Fibroblast of skin of back (primary cell): ENCODE measurements around the gene TNIK.

Source experiments
- DNase-seq: peaks from one replicate; pipeline ENCODE4 v3.0.0-alpha.2; 2013

TNIK gene

GRCh38 chr3:171059978-171060377 is 400.2 kb downstream of the TNIK start:
- no peak for DNase-seq

- DNase-seq: no peak
Measured at GRCh38 chr3:171058873-171059603, 401.2 kb downstream of the TNIK start.

GRCh38 chr3:171058058-171058457 is 402.1 kb downstream of the TNIK start:
- peak; percentile 53 for DNase-seq

- no peak for DNase-seq
Measured at GRCh38 chr3:171057072-171057471, 403.1 kb downstream of the TNIK start.

- no peak for DNase-seq
Measured at GRCh38 chr3:171056528-171056927, 403.7 kb downstream of the TNIK start.

GRCh38 chr3:171055336-171056178 is 404.6 kb downstream of the TNIK start:
- DNase-seq: peak; percentile 78

- DNase-seq: no peak
Measured at GRCh38 chr3:171054921-171055320, 405.3 kb downstream of the TNIK start.

GRCh38 chr3:171054231-171054630 is 406.0 kb downstream of the TNIK start:
- no peak for DNase-seq

GRCh38 chr3:171049861-171050444 is 410.3 kb downstream of the TNIK start:
- peak; percentile 64 for DNase-seq

- no peak for DNase-seq
Measured at GRCh38 chr3:171046760-171047159, 413.4 kb downstream of the TNIK start.

GRCh38 chr3:171044835-171045793 is 415.1 kb downstream of the TNIK start:
- peak; percentile 53 for DNase-seq

GRCh38 chr3:171044384-171044783 is 415.8 kb downstream of the TNIK start:
- no peak for DNase-seq

GRCh38 chr3:171039674-171040073 is 420.5 kb downstream of the TNIK start:
- no peak for DNase-seq

- no peak for DNase-seq
Measured at GRCh38 chr3:171038342-171038741, 421.9 kb downstream of the TNIK start.

GRCh38 chr3:171028779-171029232 is 431.4 kb downstream of the TNIK start:
- DNase-seq: peak; percentile 96

- DNase-seq: peak; percentile 96
Measured at GRCh38 chr3:171028025-171028778, 432.0 kb downstream of the TNIK start.

GRCh38 chr3:171026597-171027293 is 433.5 kb downstream of the TNIK start, which contains the start of gene SLC2A2:
Gene SLC2A2, minus strand, starts transcription at chr3:171026720. Its CDS starts 50 bp downstream, at chr3:171026670.
- DNase-seq: no peak

GRCh38 chr3:171023566-171023965 is 436.6 kb downstream of the TNIK start:
- DNase-seq: no peak

- no peak for DNase-seq
Measured at GRCh38 chr3:171021377-171021776, 438.8 kb downstream of the TNIK start.

- DNase-seq: peak; percentile 69
Measured at GRCh38 chr3:171018156-171018935, 441.9 kb downstream of the TNIK start.
